ENCODE data around the gene RTP3. TPM values are rescaled to one million over a fixed set of nuclear protein-coding genes. Genes with fewer than 3 reads are reported as not detected.

RTP3 gene
- total and polyA plus RNA-seq, 12 donors = not detected

DNA sequence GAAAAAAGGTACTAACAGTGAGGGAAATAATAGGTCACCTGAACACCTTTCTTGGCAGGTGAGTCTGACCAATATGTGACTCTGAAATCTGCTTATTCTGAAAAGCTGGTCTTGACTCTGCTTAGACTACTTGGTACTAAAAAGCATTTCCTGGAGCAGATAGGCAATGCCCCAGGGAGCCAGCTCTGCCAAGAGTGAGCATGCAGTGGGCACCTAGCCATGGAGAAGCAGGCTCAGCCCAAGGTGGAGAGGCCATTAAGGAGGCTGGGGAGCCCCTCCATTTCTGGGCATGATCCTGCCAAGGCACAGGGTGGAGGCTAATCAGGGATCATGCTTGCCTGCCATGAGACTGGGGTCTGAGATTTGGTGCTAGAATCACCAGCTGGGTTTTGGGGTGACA, 31.5 kb upstream of the RTP3 start:
- H3K4me1 ChIP-seq = peaks cover 0 to 67% (median 37%) of the 10 kb centered on the region in 9 donors
- peaks cover 0 to 37% (median 16%) of the 10 kb centered on the region in 7 donors for H3K27me3 ChIP-seq
- H3K4me3 ChIP-seq = no peak overlapping the region
- TF ChIP-seq CTCF (IDR thresholded peaks at IDR 0.05) = no peak
- intact Hi-C loops (cut with DNase I) = no loop called here
- H3K36me3 ChIP-seq = no peaks in the 10 kb centered on the region
- H3K9me3 ChIP-seq = no peaks in the 10 kb centered on the region
- no peak overlapping the region for H3K27ac ChIP-seq
- ATAC-seq = no peak
- peak in 1 of 2 donors; percentile 40 for DNase-seq

- H3K4me1 ChIP-seq = peaks cover 0 to 64% (median 37%) of the 10 kb centered on the region in 9 donors
- H3K27ac ChIP-seq = no peak overlapping the region
- peaks cover 0 to 37% (median 16%) of the 10 kb centered on the region in 7 donors for H3K27me3 ChIP-seq
- WGBS, 2 donors = 72 to 79% methylated on average over 1 of the region's 1 CpG
- H3K9me3 ChIP-seq = no peaks in the 10 kb centered on the region
- ATAC-seq (no peak), DNase-seq (no peak)
- no peak for TF ChIP-seq CTCF (IDR thresholded peaks at IDR 0.05)
- intact Hi-C loops (cut with DNase I) = no loop called here
- H3K4me3 ChIP-seq = no peak overlapping the region
- no peaks in the 10 kb centered on the region for H3K36me3 ChIP-seq
Observed at GRCh38 chr3:46466871-46467403, 30.8 kb upstream of the RTP3 start.

GRCh38 chr3:46467562-46467961, 30.2 kb upstream of the RTP3 start:
- Histone ChIP-seq H3K27me3 (peaks cover 0 to 33% (median 16%) of the 10 kb centered on the region in 7 donors), H3K4me3 (no peak overlapping the region), H3K4me1 (peaks cover 0 to 58% (median 37%) of the 10 kb centered on the region in 9 donors), H3K9me3 (no peaks in the 10 kb centered on the region), H3K27ac (no peak overlapping the region), H3K36me3 (no peaks in the 10 kb centered on the region)
- TF ChIP-seq CTCF (IDR thresholded peaks at IDR 0.05) = no peak
- no peak for ATAC-seq
- DNase-seq = no peak
- WGBS, 2 donors = 94 to 96% methylated on average over 4 of the region's 4 CpGs
- intact Hi-C loops (cut with DNase I) = no loop called here

- ATAC-seq (peak; percentile 44 to 89 (median 82)), DNase-seq (peak; percentile 42 to 43)
- intact Hi-C loops (cut with DNase I) = no loop called here
- Histone ChIP-seq H3K27me3 (peaks cover 0 to 19% (median 7%) of the 10 kb centered on the region in 7 donors), H3K9me3 (peaks cover 0 to under 1% (median 0%) of the 10 kb centered on the region in 11 donors), H3K36me3 (no peaks in the 10 kb centered on the region), H3K4me3 (no peak overlapping the region), H3K27ac (peak overlapping the region in 6 of 10 donors; percentile 22 to 74 (median 66)), H3K4me1 (peaks cover 0 to 46% (median 35%) of the 10 kb centered on the region in 9 donors)
- 52 to 61% methylated on average over 6 of the region's 6 CpGs for WGBS, 2 donors
- no peak for TF ChIP-seq CTCF (IDR thresholded peaks at IDR 0.05)
Observed at GRCh38 chr3:46468753-46469600, 28.8 kb upstream of the RTP3 start.

Measured in heart right ventricle (tissue), 16 donors.